GM18505 (cell line): Measurements from ENCODE around the gene IFT81.

Source experiments
- ATAC-seq: cut with Tn5 transposase; IDR thresholded peaks from one replicate; pipeline ENCODE4 v1.9.1; 2021; ENCODE audit not compliant: unreplicated experiment
- POLR2A ChIP-seq: IDR thresholded peaks from 4 replicates; pipeline ENCODE4 v1.6.1; 2011; ENCODE audit warnings: borderline replicate concordance; ENCODE audit not compliant: insufficient read depth, insufficient read length; ENCODE audit errors: extremely low read depth

IFT81 gene

GRCh38 chr12:110093631-110094311 lies 30.4 kb upstream of the IFT81 start:
- ATAC-seq = no peak
- no peak for TF ChIP-seq POLR2A

GRCh38 chr12:110100315-110100970 lies 23.7 kb upstream of the IFT81 start:
- TF ChIP-seq POLR2A = no peak
- peak; percentile 77 for ATAC-seq

GRCh38 chr12:110102255-110102654 lies 21.9 kb upstream of the IFT81 start:
- no peak for ATAC-seq
- TF ChIP-seq POLR2A = no peak

GRCh38 chr12:110104188-110105094 lies 19.7 kb upstream of the IFT81 start:
- TF ChIP-seq POLR2A = no peak
- ATAC-seq = no peak

GRCh38 chr12:110105159-110105558 lies 19.0 kb upstream of the IFT81 start:
- TF ChIP-seq POLR2A = no peak
- no peak for ATAC-seq

- no peak for ATAC-seq
- no peak for TF ChIP-seq POLR2A
Measured at GRCh38 chr12:110105986-110106385, 18.2 kb upstream of the IFT81 start.

GRCh38 chr12:110107369-110108281 lies 16.5 kb upstream of the IFT81 start:
- ATAC-seq = no peak
- TF ChIP-seq POLR2A = no peak

GRCh38 chr12:110108309-110109036 lies 15.7 kb upstream of the IFT81 start:
- no peak for TF ChIP-seq POLR2A
- no peak for ATAC-seq

- no peak for TF ChIP-seq POLR2A
- ATAC-seq = no peak
Measured at GRCh38 chr12:110109037-110109836, 14.9 kb upstream of the IFT81 start.

- no peak for TF ChIP-seq POLR2A
- ATAC-seq = no peak
Measured at GRCh38 chr12:110109837-110110535, 14.2 kb upstream of the IFT81 start.
